ENCODE data around the gene NMNAT2.

NMNAT2 gene

DNA sequence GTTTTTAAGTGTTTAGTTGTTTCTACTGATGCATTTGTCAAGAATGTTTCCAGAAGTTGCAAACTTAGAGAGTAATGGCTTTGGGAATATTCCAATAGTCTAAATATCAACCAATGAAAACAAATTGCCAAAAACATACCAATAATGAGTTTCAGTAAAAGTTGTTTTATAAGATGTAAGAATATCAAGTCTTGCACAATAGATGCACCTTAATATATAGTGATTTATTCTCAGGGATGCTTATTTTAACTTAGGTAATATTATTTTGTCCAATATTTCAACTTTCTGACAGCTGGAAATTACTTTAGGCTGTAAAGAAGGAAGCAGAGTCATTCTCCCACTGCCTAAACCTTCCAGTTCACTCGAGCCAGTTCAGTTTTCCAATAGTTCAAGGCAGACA, 5.4 kb upstream of the NMNAT2 start:
- no peak overlapping the region for H3K4me3 ChIP-seq (ENCODE audit: low read depth, low read length)
- TF ChIP-seq, protein P1, sequence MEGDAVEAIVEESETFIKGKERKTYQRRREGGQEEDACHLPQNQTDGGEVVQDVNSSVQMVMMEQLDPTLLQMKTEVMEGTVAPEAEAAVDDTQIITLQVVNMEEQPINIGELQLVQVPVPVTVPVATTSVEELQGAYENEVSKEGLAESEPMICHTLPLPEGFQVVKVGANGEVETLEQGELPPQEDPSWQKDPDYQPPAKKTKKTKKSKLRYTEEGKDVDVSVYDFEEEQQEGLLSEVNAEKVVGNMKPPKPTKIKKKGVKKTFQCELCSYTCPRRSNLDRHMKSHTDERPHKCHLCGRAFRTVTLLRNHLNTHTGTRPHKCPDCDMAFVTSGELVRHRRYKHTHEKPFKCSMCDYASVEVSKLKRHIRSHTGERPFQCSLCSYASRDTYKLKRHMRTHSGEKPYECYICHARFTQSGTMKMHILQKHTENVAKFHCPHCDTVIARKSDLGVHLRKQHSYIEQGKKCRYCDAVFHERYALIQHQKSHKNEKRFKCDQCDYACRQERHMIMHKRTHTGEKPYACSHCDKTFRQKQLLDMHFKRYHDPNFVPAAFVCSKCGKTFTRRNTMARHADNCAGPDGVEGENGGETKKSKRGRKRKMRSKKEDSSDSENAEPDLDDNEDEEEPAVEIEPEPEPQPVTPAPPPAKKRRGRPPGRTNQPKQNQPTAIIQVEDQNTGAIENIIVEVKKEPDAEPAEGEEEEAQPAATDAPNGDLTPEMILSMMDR (IDR thresholded peaks at IDR 0.05; ENCODE audit: control insufficient read depth, extremely low read depth, insufficient read depth) = no peak
- no peak for DNase-seq (ENCODE audit: low read depth)

DNA sequence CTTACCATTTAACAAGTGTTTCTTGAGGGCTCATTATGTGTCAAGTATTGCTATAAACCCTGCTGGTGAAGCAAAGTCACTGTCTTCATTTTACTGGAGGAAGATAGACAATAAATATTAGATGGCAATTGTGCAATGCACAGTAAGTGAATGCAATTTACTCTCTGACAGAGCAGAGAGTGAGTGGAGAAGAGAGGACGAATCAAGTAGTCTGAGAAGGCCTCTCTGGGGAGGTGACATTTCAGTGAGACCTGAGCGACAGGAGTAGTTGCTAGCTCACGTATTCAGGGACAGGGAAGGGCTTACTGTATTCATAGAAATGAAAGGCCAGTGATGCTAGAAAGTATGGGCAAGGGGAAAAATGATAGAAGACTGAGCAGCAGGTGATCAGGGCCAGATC, 1.2 kb upstream of the NMNAT2 start:
- no peak for DNase-seq (ENCODE audit: low read depth)
- TF ChIP-seq, protein P1 (IDR thresholded peaks at IDR 0.05; ENCODE audit: control insufficient read depth, extremely low read depth, insufficient read depth) = no peak
- H3K4me3 ChIP-seq (ENCODE audit: low read depth, low read length) = no peak overlapping the region

DNA sequence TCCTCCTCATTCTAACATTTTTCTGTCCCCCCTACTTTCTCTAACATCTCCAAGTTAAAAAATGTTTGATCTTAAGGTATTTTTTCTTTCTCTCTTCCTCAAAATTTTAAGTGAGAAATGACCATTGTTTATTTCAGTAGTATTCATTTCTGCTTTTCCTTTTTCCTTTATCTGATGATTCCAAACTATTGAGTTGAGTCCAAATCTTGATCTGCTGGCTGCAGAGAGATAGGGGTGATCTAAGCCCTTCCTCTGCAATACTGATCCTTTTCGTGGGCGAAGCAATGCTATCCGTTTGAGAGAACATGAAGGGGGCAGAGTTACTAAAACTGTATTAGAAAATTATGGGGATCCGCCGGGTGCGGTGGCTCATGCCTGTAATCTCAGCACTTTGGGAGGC, 516 bp upstream of the NMNAT2 start:
- TF ChIP-seq, protein P1 (IDR thresholded peaks at IDR 0.05; ENCODE audit: control insufficient read depth, extremely low read depth, insufficient read depth) = no peak
- H3K4me3 ChIP-seq (ENCODE audit: low read depth, low read length) = no peak overlapping the region
- no peak for DNase-seq (ENCODE audit: low read depth)

DNA sequence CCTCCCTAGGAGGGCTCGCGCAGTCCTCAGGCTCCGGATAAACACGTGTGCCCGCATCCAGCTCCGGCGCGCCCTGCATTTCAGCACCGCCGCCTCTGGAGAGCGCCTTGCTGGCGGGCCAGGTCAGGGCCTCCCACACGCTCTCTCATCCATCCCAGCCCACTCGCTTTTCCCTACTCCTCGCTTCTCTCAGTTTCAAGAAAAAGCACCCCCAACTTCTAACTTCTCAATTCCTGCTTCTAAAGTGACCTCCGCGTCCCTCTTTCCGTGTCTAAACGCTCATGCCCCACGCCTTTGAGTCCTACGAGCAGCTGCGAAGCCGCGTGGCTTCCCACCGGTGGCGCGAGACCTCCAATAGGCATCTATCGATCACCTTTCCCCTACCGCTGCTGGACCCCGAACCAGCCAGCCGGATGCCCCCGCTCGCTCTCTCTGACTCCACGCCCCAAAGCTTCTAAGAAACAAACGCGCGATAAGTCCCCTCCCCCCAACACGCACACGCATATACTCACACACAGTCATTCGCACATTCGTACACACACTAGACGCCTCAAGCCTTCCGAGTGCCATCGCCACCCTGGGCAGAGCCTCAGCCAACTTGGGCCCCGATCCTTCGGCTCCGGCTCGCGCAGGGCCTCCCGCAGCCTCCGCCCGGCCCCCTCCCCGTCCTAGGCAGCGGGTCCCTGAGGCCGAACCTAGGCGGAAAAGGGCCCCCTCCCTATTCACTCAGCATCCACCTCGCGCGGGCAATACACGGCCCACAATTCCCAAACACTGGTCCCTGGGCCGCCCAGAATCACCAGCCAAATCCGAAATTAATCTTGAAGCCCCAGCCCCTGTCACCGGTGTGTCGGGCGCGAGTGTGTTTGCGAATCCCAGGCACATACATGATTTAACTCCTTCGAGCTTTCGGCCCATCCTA, 1.1 kb downstream of the NMNAT2 start:
- TF ChIP-seq, protein P1 (IDR thresholded peaks at IDR 0.05; ENCODE audit: control insufficient read depth, extremely low read depth, insufficient read depth) = no peak
- DNase-seq (ENCODE audit: low read depth) = no peak
- no peak overlapping the region; the same call in 1 of the 2 replicates for H3K4me3 ChIP-seq (ENCODE audit: low read depth, low read length)

DNA sequence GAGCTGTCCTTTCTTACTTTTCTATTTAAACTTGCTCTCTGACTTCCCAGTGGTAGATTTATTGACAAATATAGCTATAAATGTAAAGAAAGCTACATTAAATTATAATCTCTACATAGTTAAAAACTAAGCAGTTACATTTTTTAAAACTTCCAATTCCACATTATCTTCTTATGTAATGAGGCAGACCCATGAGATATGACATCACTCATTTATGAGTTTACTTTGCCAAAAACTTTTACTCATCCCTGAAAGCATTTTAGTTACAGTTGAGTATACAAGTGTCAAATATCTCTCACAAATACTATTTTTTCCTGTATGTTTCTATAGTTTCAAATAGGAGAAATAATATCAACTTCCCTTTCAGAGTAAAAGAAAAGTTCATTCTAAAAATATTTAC, 3.8 kb downstream of the NMNAT2 start:
- TF ChIP-seq, protein P1 (IDR thresholded peaks at IDR 0.05; ENCODE audit: control insufficient read depth, extremely low read depth, insufficient read depth) = no peak
- no peak overlapping the region for H3K4me3 ChIP-seq (ENCODE audit: low read depth, low read length)
- DNase-seq (ENCODE audit: low read depth) = no peak

DNA sequence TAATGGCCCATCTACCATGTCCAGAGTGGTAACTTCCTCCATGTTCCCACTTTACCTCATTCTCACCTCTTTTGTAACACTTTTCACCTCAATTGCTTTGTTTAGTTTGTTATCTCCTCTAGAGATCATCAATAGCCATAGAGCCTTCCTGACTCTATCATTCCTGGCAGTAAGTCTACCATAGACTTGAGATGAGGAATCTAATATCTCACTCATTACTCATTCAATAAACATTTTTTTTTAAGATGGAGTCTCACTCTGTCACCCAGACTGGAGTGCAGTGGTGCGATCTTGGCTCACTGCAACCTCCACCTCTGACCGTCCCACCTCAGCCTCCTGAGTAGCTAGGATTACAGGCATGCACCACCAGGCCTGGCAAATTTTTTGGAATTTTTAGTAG, 7.1 kb downstream of the NMNAT2 start:
- TF ChIP-seq, protein P1 (IDR thresholded peaks at IDR 0.05; ENCODE audit: control insufficient read depth, extremely low read depth, insufficient read depth) = no peak
- DNase-seq (ENCODE audit: low read depth) = no peak
- H3K4me3 ChIP-seq (ENCODE audit: low read depth, low read length) = no peak overlapping the region

DNA sequence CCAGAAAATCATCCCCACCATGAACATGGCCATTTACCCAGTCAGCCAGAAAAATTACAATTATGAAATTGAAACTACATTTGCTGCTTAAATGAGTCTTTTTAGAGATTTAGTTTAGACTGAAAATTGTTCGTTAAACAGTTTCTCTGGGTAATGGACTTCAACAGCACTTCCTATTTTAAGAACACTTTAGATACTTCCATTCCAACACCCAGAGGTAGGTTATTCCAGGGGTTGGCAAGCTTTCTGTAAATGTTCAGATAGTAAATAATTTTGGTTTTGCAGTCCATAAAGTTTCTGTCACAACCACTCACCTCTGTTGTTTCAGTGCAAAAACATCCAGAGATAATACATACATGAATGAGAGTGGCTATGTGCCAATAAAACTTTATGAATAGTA, 10.2 kb downstream of the NMNAT2 start:
- TF ChIP-seq, protein P1 (IDR thresholded peaks at IDR 0.05; ENCODE audit: control insufficient read depth, extremely low read depth, insufficient read depth) = no peak
- H3K4me3 ChIP-seq (ENCODE audit: low read depth, low read length) = no peak overlapping the region
- no peak for DNase-seq (ENCODE audit: low read depth)
